DLD1 (cell line): Measurements from ENCODE around the gene ARHGAP15.
"Not testable (repeated sequence)": the region's sequence is repeated elsewhere in the genome, so short reads cannot be mapped to it uniquely, and the experiment has no call there.

ENCODE experiments used
- in situ Hi-C: cut with HindIII; loops from 2 replicates; pipeline ENCODE4 v1.10.0; 2017; ENCODE audit warnings: low sequenced_read_pairs

ARHGAP15 gene

GRCh38 chr2:143128681-143129580, at the start of gene ARHGAP15:
TSS of gene ARHGAP15 (plus strand) at chr2:143129419.
- in situ Hi-C loops, result no loop called here

GRCh38 chr2:143081616-143082015, 47.6 kb upstream of the ARHGAP15 start:
- in situ Hi-C loops, result no loop called here

DNA sequence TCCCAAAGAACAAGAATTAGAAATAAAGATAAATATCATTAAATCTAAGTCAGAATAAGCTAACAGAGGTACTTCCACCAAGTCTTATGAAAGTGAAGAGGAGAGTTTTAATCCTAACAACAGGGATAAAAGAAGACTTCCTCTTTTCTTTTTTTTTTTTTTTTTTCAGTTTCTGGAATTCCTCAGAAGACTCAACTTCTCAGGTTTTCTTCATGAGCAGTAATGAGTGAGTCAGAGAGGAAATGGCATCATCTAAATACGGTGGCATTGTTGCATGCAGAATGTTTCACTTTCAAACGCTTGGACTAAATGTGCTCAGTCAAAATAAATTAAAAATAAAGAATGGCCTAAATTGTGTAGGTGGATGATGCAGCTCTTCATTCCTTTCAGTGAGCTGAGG, 45.6 kb upstream of the ARHGAP15 start:
- in situ Hi-C loops, result no loop called here

GRCh38 chr2:143084462-143084861, 44.8 kb upstream of the ARHGAP15 start:
- in situ Hi-C loops, result no loop called here

DNA sequence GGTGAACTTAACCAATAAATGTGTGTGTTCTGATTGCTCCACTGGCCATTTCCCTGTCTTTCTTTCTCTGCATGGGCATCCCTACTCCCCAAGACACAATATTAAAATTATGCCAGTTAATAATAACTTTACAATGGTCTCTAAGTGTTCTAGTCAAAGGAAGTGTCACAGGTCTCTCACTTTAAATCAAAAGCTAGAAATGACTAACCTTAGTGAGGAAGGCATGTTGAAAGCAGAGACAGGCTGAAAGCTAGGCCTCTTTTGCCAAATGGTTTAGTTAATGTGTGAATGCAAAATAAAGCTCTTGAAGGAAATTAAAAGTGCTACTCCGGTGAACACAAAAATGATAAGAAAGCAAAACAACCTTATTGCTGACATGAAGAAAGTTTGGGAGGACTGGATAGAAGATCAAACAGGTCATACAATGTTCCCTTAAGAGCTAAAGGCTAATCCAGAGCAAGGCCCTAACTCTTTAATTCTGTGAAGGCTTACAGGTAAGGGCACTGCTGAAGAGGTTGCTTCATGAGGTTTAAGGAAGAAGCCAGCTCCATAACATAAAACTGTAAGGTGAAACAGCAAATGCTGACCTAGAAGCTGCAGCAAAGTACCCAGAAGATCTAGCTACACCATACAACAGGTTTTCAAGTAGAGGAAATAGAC, 44.0 kb upstream of the ARHGAP15 start:
- in situ Hi-C loops, result no loop called here

DNA sequence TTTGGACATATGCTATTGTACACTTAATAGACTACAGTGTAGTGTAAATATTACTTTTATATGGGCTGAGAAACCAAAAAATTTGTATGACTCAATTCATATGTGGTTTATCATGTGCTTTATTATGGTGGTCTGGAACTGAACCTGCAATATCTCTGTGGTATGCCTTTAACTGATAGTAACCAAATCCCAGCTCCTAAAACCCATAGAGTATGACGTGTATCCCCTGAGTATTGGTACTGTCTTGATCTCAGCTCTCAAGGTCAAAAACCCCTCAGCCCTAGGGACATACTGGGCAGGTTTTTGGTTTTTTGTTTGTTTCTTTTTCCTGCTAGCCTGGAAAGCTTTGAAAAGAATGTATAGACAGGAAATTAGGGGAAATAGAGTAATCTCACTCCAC, 42.2 kb upstream of the ARHGAP15 start:
- in situ Hi-C loops, result no loop called here

- in situ Hi-C loops, result no loop called here
Measured at GRCh38 chr2:143088388-143088787, 40.8 kb upstream of the ARHGAP15 start.

DNA sequence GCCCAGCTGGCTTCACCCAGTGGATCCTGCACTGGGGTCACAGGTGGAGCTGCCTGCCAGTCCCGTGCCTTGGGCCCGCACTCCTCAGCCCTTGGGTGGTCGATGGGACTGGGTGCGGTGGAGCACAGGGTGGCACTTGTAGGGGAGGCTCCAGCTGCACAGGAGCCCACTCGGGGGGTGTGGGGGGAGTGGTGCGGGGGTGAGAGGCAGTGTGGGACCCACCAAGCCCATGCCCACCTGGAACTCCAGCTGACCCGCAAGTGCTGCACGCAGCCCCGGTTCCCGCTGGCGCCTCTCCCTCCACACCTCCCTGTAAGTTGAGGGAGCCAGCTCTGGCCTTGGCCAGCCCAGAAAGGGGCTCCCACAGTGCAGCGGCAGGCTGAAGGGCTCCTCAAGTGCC, 39.7 kb upstream of the ARHGAP15 start:
- in situ Hi-C loops, result not testable (repeated sequence)

DNA sequence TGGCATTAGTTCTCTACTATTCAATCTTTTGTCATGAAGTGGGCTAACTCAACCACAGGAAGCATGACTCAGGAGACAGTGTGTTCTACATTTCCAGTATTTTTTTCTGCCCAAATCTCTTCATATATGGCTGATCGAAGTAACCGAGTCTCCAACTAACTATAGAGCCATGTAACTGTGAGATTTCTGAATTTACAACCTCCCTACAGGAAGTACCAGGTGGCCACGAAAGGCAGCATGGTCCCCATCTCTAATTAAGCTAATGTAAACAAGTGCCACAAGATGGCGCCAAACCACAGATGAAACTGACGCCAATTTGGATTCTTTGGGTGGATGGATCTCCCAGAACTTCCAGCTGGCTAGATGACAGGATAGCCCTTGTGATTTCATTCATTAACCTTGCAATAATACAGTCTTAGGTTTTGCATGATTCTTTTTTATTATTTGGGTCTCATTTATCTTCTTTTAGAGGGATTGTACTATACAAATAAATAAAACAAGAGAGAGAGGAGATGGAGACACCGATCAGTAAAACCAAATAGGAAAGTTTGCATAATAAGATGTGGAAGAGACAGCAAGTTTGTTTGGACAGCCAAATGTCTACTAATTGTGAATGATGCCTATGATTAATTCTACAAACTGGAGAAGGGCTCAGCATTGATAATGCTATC, 18.3 kb upstream of the ARHGAP15 start:
- in situ Hi-C loops, result no loop called here

- in situ Hi-C loops, result no loop called here
Measured at GRCh38 chr2:143117225-143117624, 12.0 kb upstream of the ARHGAP15 start.

DNA sequence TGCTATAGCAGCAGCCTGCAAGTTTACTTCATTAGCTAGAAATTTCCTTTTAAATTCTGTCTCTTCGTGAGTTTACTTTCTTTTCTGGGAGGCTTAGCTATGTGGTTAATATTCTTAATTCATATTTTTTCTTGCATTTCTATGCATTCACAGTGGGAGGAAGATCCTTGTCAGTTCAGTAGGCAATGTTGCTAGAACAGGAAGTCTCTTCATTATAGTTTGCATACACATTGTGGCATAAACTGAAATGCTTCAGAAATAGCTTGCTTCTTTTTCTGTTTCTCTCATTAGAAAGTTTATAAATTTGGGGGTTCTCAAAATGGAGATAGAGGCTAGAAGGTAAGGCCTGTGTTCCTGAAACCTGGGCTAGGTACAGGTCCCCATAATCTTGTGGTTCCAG, 8.1 kb upstream of the ARHGAP15 start:
- in situ Hi-C loops, result no loop called here

GRCh38 chr2:143121957-143122356, 7.3 kb upstream of the ARHGAP15 start:
- in situ Hi-C loops, result no loop called here

DNA sequence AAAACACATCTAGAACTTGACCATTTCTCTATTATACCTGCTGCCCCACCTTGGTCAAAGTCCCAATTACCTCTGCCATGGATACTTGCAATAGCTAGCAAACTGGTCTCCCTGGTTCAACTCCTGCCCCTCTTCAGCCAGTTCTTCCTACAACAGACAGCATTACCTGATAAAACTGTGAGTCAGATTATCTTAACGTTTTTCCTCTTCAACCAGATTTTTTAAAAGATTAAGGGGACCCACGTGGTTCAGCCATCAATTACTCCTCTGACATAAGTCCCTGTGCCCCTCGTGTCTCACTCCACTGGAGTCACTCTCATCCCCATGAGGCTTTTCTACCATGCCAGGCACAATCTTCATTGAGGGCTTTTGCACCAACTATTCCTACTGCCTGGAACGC, 5.3 kb upstream of the ARHGAP15 start:
- in situ Hi-C loops, result no loop called here

GRCh38 chr2:143124445-143124844, 4.8 kb upstream of the ARHGAP15 start:
- in situ Hi-C loops, result no loop called here

- in situ Hi-C loops, result no loop called here
Measured at GRCh38 chr2:143125717-143126116, 3.5 kb upstream of the ARHGAP15 start.

DNA sequence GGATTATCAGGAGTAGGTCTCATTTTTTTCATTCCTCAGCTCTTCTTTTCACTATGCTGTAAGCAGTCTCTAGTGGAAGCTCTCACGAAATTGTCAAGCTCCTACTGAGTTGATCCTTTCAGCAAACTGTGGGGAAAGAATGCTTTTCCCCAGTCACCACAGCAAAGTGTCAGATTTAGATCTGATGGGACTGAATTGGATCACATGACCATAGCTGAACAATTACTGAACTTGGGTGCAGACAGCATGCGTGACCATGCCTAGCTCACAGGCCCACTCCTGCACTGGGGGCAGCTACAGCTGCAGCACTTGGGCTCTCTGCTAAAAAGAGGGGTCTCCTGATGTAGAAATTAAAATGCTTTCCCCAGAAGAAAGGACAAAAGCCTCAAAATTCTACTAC, 3.1 kb downstream of the ARHGAP15 start:
- in situ Hi-C loops, result no loop called here

DNA sequence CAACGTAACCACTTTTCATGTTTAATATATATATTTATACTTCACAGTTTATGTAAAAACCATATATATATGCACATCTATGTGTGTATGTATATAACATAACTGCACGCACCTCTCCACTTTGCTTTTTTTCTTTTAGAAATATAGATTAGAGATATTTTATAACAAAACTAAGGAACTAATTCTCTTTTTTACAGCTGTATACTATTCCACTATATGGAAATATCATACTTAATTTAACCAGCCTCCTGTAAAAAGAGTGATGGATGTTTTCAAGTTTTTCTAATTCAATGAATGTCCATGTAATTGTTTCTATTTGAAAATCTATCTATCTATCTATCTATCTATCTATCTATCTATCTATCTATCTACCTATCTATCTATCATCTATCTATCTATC, 4.6 kb downstream of the ARHGAP15 start:
- in situ Hi-C loops, result no loop called here

- in situ Hi-C loops, result no loop called here
Measured at GRCh38 chr2:143138292-143138691, 9.1 kb downstream of the ARHGAP15 start.

GRCh38 chr2:143139835-143140393, 10.7 kb downstream of the ARHGAP15 start:
- in situ Hi-C loops, result no loop called here

DNA sequence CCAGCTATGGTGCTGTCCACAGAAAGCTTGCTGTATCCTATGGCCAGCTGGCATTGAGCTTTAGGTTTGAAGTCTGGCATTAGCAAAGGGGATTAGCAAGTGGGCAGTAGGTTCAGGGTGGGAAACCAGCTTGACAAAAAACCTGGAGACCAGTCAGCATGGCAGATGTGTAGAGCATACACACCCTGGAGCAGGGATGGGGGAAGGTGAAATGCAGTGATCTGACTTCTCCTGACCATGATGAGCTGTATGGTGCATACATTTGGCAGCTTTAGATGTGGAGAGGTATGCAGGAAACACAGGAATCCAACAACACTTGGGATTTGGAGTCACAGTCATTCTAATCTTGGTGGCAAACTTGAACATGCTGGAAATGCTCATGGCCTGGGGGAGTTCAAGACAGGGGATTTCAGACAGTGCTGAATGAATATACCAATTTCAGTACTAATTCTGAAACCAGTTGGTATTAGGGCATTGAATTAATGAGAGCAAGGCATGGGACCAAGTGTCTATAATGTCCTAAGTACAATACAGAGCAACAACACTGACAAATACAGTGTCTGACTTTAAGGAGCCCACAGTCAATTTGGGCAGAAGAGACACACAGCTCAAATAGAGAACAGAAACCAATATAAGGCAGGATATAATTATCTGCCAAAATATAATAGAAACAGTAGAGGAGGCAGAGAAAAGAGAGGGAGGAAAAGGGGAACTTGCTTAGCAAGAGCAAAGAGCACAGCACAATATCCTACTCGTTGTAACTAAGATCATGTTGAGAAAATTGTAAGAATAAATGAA, 11.8 kb downstream of the ARHGAP15 start:
- in situ Hi-C loops, result no loop called here

- in situ Hi-C loops, result no loop called here
Measured at GRCh38 chr2:143142598-143142997, 13.4 kb downstream of the ARHGAP15 start.
